Stimulated activated CD4-positive, alpha-beta T cell treated with anti-CD3 and anti-CD28 coated beads, Interleukin-12 subunit alpha, Interleukin-12 subunit beta, amount 100 ng/mL, for 4 hours (primary cell): ENCODE results near the gene TAL1.

Experiments used
- DNase-seq: peaks from one replicate; pipeline ENCODE4 v3.0.0-alpha.2; 2020

TAL1 gene

GRCh38 chr1:47186267-47187185 lies 45.5 kb downstream of the TAL1 start:
- no peak for DNase-seq

- DNase-seq: no peak
Measured at GRCh38 chr1:47184822-47185677, 47.0 kb downstream of the TAL1 start.

- DNase-seq: no peak
Measured at GRCh38 chr1:47184090-47184821, 47.8 kb downstream of the TAL1 start.

- no peak for DNase-seq
Measured at GRCh38 chr1:47183308-47184089, 48.5 kb downstream of the TAL1 start.

GRCh38 chr1:47182676-47183235 lies 49.3 kb downstream of the TAL1 start:
- DNase-seq: no peak

GRCh38 chr1:47181955-47182675 lies 49.9 kb downstream of the TAL1 start:
- no peak for DNase-seq

GRCh38 chr1:47181095-47181954 lies 50.7 kb downstream of the TAL1 start:
- no peak for DNase-seq

GRCh38 chr1:47180603-47181094 lies 51.4 kb downstream of the TAL1 start:
- no peak for DNase-seq

GRCh38 chr1:47179988-47180563 lies 51.9 kb downstream of the TAL1 start:
- DNase-seq: no peak

GRCh38 chr1:47179017-47179987 lies 52.7 kb downstream of the TAL1 start:
- peak; percentile 74 for DNase-seq

GRCh38 chr1:47178654-47179016 lies 53.4 kb downstream of the TAL1 start:
- DNase-seq: no peak

- no peak for DNase-seq
Measured at GRCh38 chr1:47178020-47178419, 54.0 kb downstream of the TAL1 start.

- DNase-seq: peak; percentile 25
Measured at GRCh38 chr1:47175227-47175934, 56.6 kb downstream of the TAL1 start.

- no peak for DNase-seq
Measured at GRCh38 chr1:47174656-47175020, 57.4 kb downstream of the TAL1 start.

GRCh38 chr1:47172782-47173181 lies 59.2 kb downstream of the TAL1 start:
- no peak for DNase-seq
